Glutamatergic neuron (in vitro differentiated cells): ENCODE results near the gene RWDD3. TPM values are rescaled to one million over a fixed set of nuclear protein-coding genes. Genes with fewer than 3 reads are reported as not detected.

Experiments used
- DNase-seq: peaks from one replicate; pipeline ENCODE4 v3.0.0; 2022
- H3K27ac Mint-ChIP-seq: one replicate; pipeline ENCODE4 v1.8.0; 2020; ENCODE audit warnings: mild to moderate bottlenecking, mixed read lengths, inconsistent platforms; ENCODE audit not compliant: unreplicated experiment
- H3K27me3 Mint-ChIP-seq: one replicate; pipeline ENCODE4 v1.8.0; 2020; ENCODE audit warnings: mild to moderate bottlenecking, moderate library complexity, mixed read lengths, inconsistent platforms; ENCODE audit not compliant: unreplicated experiment
- H3K36me3 Mint-ChIP-seq: one replicate; pipeline ENCODE4 v1.8.0; 2020; ENCODE audit warnings: mild to moderate bottlenecking, mixed read lengths, inconsistent platforms; ENCODE audit not compliant: unreplicated experiment
- H3K4me1 Mint-ChIP-seq: one replicate; pipeline ENCODE4 v1.8.0; 2020; ENCODE audit warnings: mild to moderate bottlenecking, low read depth, mixed read lengths, inconsistent platforms; ENCODE audit not compliant: unreplicated experiment
- H3K4me3 Mint-ChIP-seq: one replicate; pipeline ENCODE4 v1.8.0; 2020; ENCODE audit warnings: mild to moderate bottlenecking, mixed read lengths, inconsistent platforms; ENCODE audit not compliant: unreplicated experiment
- H3K9me3 Mint-ChIP-seq: one replicate; pipeline ENCODE4 v1.8.0; 2020; ENCODE audit warnings: mild to moderate bottlenecking, moderate library complexity, mixed read lengths, inconsistent platforms; ENCODE audit not compliant: unreplicated experiment
- long read RNA-seq: library from polyadenylated mRNA; unstranded; transcript quantifications from one replicate; pipeline ENCODE4 v2.0.0, GENCODE V29; 2020; ENCODE audit not compliant: unreplicated experiment
- total RNA-seq: library from RNA; stranded (reverse); fragmentation: NEBNext Ultra II Directional; extraction: Animal tissue kit (Norgen Biotek cat#: 25700); gene quantifications from one replicate; pipeline ENCODE4 v1.2.1, GENCODE V29; 2021; ENCODE audit not compliant: unreplicated experiment
- TF ChIP-seq, protein P1 (sequence below): fragments of 200-600 bp; sonication (generic); IDR thresholded peaks from one replicate; pipeline ENCODE4 v1.5.0; 2021; ENCODE audit not compliant: partially characterized antibody, unreplicated experiment

RWDD3 gene, protein sequence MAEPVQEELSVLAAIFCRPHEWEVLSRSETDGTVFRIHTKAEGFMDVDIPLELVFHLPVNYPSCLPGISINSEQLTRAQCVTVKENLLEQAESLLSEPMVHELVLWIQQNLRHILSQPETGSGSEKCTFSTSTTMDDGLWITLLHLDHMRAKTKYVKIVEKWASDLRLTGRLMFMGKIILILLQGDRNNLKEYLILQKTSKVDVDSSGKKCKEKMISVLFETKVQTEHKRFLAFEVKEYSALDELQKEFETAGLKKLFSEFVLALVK
- 17.5 TPM for total RNA-seq
- long read RNA-seq, partial matches to known transcripts = 3 of 13 reads
- long read RNA-seq, other reads (novel, unspliced or antisense) = 5 of 13 reads

DNA sequence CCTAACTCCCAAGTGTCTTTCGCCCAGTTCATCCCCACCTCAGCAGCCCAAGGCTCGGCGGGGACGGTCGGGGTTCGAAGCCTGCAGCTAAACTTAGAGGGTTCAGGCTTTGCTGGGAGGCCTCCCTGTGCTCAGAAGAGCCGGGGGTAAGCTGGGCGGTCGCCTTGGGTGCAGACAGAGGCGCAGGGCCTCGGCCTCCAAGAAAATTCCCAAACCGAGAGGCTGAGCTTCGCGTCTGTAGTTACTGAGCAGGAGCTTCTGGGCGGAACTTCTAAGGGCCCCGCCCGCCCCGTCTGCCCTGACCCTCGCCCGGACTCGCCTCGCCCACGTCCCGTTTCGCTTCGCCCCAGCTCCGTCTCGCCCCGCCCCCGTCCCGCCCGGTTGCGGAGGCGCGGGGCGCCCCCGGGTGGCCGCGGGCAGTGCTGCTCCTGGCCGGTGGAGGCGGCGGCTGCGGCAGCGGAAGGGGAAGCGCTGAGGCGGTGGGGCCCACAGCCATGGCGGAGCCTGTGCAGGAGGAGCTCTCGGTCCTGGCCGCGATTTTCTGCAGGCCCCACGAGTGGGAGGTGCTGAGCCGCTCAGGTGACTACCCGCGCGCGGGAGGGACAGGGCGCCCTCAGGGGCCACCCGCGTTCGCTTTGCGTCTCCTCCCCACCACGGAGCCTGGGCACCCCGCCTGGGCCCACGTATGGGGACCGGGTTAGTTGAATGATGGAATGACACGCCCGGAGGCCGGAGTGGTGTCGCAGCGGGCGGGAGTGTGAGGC, at the start of gene RWDD3:
TSS of gene RWDD3 (plus strand) at position 474 of the 764 bp plus-strand sequence. CDS start at position 495, 21 bp downstream.
- TF ChIP-seq, protein P1, sequence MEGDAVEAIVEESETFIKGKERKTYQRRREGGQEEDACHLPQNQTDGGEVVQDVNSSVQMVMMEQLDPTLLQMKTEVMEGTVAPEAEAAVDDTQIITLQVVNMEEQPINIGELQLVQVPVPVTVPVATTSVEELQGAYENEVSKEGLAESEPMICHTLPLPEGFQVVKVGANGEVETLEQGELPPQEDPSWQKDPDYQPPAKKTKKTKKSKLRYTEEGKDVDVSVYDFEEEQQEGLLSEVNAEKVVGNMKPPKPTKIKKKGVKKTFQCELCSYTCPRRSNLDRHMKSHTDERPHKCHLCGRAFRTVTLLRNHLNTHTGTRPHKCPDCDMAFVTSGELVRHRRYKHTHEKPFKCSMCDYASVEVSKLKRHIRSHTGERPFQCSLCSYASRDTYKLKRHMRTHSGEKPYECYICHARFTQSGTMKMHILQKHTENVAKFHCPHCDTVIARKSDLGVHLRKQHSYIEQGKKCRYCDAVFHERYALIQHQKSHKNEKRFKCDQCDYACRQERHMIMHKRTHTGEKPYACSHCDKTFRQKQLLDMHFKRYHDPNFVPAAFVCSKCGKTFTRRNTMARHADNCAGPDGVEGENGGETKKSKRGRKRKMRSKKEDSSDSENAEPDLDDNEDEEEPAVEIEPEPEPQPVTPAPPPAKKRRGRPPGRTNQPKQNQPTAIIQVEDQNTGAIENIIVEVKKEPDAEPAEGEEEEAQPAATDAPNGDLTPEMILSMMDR = peak; percentile 88
- H3K36me3 Mint-ChIP-seq = no peaks in the 10 kb centered on the region
- DNase-seq = peak; percentile 92
- H3K9me3 Mint-ChIP-seq = peaks cover 2% of the 10 kb centered on the region
- H3K27me3 Mint-ChIP-seq = no peaks in the 10 kb centered on the region
- peaks cover 5% of the 10 kb centered on the region for H3K4me1 Mint-ChIP-seq
- peak within 1 kb of the TSS; percentile 62 for H3K27ac Mint-ChIP-seq
- peak within 1 kb of the TSS; percentile 95 for H3K4me3 Mint-ChIP-seq

DNA sequence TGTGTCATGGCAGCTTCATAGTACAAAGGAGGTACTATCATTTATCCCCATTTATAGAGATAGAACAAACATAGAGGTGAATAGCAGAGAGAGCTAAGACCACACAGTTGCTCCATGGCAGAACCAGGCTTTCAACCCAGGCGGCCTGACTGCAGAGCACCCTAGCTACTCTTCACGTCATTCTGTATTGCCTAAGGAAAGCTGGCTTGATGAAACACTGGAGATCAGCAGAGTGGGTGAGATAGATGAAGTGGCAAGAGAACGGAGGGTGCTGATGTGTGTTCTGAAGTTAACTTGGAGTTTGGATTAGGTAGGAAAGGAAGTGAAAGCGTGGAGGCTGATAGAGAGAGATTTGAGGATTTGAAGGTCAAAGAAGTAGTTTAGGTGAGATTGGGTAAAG, 47.9 kb upstream of the RWDD3 start:
- Mint-ChIP-seq H3K4me3 (no peak overlapping the region), H3K36me3 (peaks cover 4% of the 10 kb centered on the region), H3K9me3 (peaks cover 2% of the 10 kb centered on the region), H3K4me1 (no peaks in the 10 kb centered on the region), H3K27me3 (no peaks in the 10 kb centered on the region), H3K27ac (no peak overlapping the region)
- TF ChIP-seq, protein P1 = no peak
- no peak for DNase-seq

DNA sequence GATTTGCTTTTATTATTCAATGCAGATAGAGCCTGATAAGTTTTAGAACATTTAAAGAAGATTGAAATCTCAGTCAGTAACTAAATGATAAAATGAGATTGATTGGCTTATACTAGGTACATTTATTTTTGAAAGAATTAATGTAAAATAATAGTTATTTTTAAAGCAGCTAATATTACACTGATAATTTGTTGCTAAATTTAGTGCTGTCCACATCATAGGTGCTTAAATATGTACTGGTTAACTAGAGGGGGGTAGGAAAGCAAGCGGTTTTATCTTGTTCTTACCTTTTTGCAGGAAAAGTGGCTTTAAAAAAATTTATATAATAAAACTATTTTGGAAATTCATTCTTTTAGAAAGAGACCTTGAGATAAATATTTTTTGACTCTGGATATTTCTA, 40.4 kb upstream of the RWDD3 start:
- Mint-ChIP-seq H3K36me3 (no peaks in the 10 kb centered on the region), H3K4me3 (no peak overlapping the region), H3K27me3 (no peaks in the 10 kb centered on the region), H3K4me1 (peaks cover 1% of the 10 kb centered on the region), H3K27ac (no peak overlapping the region), H3K9me3 (no peaks in the 10 kb centered on the region)
- TF ChIP-seq, protein P1 = no peak
- DNase-seq = no peak

DNA sequence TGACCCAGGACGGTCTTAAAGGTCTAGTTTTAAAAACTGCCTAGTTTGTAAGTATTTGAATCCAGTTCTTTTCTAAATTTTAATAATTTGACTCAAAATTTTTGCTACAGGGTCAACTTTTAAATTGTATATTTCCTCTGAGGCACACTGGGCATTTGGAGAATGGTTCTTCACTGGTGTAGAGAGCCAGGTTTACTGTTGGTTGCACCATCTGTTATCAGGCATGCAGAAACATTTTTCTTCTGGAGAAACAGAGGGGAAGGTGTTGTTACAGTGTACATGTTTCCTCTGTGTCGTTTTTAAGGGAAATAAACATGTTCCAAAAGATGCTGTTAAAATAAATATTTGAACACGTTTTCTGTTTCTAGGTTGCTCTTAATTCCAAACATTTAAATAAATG, 39.0 kb upstream of the RWDD3 start:
- Mint-ChIP-seq H3K9me3 (no peaks in the 10 kb centered on the region), H3K27me3 (no peaks in the 10 kb centered on the region), H3K4me3 (no peak overlapping the region), H3K4me1 (peaks cover 1% of the 10 kb centered on the region), H3K36me3 (no peaks in the 10 kb centered on the region), H3K27ac (no peak overlapping the region)
- DNase-seq = no peak
- TF ChIP-seq, protein P1 = no peak

DNA sequence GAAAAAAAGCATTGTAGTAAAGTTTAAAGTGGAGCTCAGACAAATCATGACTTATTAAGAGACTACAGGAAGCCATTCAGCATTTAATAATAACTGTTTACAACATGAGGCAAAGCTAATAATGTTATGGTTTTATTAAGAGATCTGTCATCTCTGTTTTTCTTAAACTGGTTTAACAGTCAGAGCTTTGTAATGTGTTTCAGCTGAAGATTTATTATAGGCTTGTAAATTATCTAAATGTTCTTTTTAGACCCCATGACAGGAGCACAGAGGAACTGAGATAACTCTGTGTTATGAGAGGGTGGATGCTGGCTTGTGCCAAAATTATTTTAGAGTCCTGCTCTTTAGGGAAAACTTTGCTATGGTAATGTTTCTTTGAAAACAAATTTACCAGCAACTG, 38.0 kb upstream of the RWDD3 start:
- no peak overlapping the region for H3K27ac Mint-ChIP-seq
- H3K36me3 Mint-ChIP-seq = no peaks in the 10 kb centered on the region
- H3K27me3 Mint-ChIP-seq = peaks cover 2% of the 10 kb centered on the region
- no peak for DNase-seq
- H3K4me3 Mint-ChIP-seq = no peak overlapping the region
- H3K9me3 Mint-ChIP-seq = peaks cover 2% of the 10 kb centered on the region
- TF ChIP-seq, protein P1 = no peak
- peaks cover 1% of the 10 kb centered on the region for H3K4me1 Mint-ChIP-seq
